Parathyroid adenoma (tissue), 2 donors: Measurements from ENCODE around the gene SLC27A4.

ENCODE experiments used
- H2AFZ ChIP-seq: fragments of 300-600 bp; sonication (generic); one replicate; pipeline ENCODE4 v1.7.0; 2017; ENCODE audit warnings: antibody characterized with exemption, mild to moderate bottlenecking
- H3K27ac ChIP-seq: fragments of 300-600 bp; sonication (generic); one replicate; pipeline ENCODE4 v1.7.0; 2017
- H3K27me3 ChIP-seq: fragments of 300-600 bp; sonication (generic); one replicate; pipeline ENCODE4 v1.7.0; 2017; ENCODE audit warnings: low read length; ENCODE audit not compliant: control insufficient read depth, insufficient read depth
- H3K36me3 ChIP-seq: fragments of 300-600 bp; sonication (generic); one replicate; pipeline ENCODE4 v1.7.0; 2017; ENCODE audit warnings: low read length; ENCODE audit not compliant: control insufficient read depth, insufficient read depth
- H3K4me1 ChIP-seq: fragments of 300-600 bp; sonication (generic); one replicate; pipeline ENCODE4 v1.7.0; 2017; ENCODE audit warnings: control low read depth
- H3K4me2 ChIP-seq: fragments of 300-600 bp; sonication (generic); one replicate; pipeline ENCODE4 v1.7.0; 2017; ENCODE audit warnings: low read length
- H3K4me3 ChIP-seq: fragments of 300-600 bp; sonication (generic); one replicate; pipeline ENCODE4 v1.7.0; 2017; ENCODE audit warnings: low read depth, low read length
- H3K79me2 ChIP-seq: fragments of 300-600 bp; sonication (generic); one replicate; pipeline ENCODE4 v1.7.0; 2017; ENCODE audit warnings: control low read depth
- H3K9ac ChIP-seq: fragments of 300-600 bp; sonication (generic); one replicate; pipeline ENCODE4 v1.7.0; 2017; ENCODE audit warnings: mild to moderate bottlenecking
- H3K9me3 ChIP-seq: fragments of 300-600 bp; sonication (generic); one replicate; pipeline ENCODE4 v1.7.0; 2017; ENCODE audit warnings: low read length; ENCODE audit not compliant: control insufficient read depth
- CTCF ChIP-seq: fragments of 300-600 bp; sonication (generic); IDR thresholded peaks from one replicate; pipeline ENCODE4 v1.7.0; 2017; ENCODE audit warnings: antibody characterized with exemption, mild to moderate bottlenecking
- donor health status: primary hyperparathyroidism.

Gene SLC27A4

GRCh38 chr9:128360826-128361225 lies 20.5 kb downstream of the SLC27A4 start:
- no peak overlapping the region for H3K4me2 ChIP-seq
- TF ChIP-seq CTCF: no peak
- no peaks in the 10 kb centered on the region for H3K79me2 ChIP-seq
- H3K9ac ChIP-seq: no peak overlapping the region
- H2AFZ ChIP-seq: no peak overlapping the region
- no peaks in the 10 kb centered on the region for H3K36me3 ChIP-seq
- H3K27ac ChIP-seq: no peak overlapping the region
- H3K9me3 ChIP-seq: no peaks in the 10 kb centered on the region
- H3K4me1 ChIP-seq: no peaks in the 10 kb centered on the region
- H3K27me3 ChIP-seq: no peaks in the 10 kb centered on the region
- H3K4me3 ChIP-seq: no peak overlapping the region

GRCh38 chr9:128361296-128361985 lies 21.1 kb downstream of the SLC27A4 start:
- peak overlapping the region; percentile 100 for H3K4me2 ChIP-seq
- peak overlapping the region; percentile 87 for H2AFZ ChIP-seq
- no peaks in the 10 kb centered on the region for H3K36me3 ChIP-seq
- no peak overlapping the region for H3K27ac ChIP-seq
- no peaks in the 10 kb centered on the region for H3K79me2 ChIP-seq
- H3K9me3 ChIP-seq: no peaks in the 10 kb centered on the region
- H3K27me3 ChIP-seq: no peaks in the 10 kb centered on the region
- H3K9ac ChIP-seq: no peak overlapping the region
- TF ChIP-seq CTCF: no peak
- no peaks in the 10 kb centered on the region for H3K4me1 ChIP-seq
- H3K4me3 ChIP-seq: peak overlapping the region; percentile 59

- peak; percentile 72 for TF ChIP-seq CTCF
- no peaks in the 10 kb centered on the region for H3K36me3 ChIP-seq
- peak overlapping the region; percentile 100 for H3K4me2 ChIP-seq
- H3K27me3 ChIP-seq: no peaks in the 10 kb centered on the region
- H3K4me1 ChIP-seq: no peaks in the 10 kb centered on the region
- H3K9me3 ChIP-seq: no peaks in the 10 kb centered on the region
- H3K79me2 ChIP-seq: no peaks in the 10 kb centered on the region
- H3K4me3 ChIP-seq: peak overlapping the region; percentile 59
- no peak overlapping the region for H3K9ac ChIP-seq
- peak overlapping the region; percentile 87 for H2AFZ ChIP-seq
- H3K27ac ChIP-seq: peak overlapping the region; percentile 42
Observed at GRCh38 chr9:128361986-128362646, 21.8 kb downstream of the SLC27A4 start.

GRCh38 chr9:128362774-128363173 lies 22.4 kb downstream of the SLC27A4 start:
- Histone ChIP-seq H3K4me2 (no peak overlapping the region), H2AFZ (peak overlapping the region; percentile 87), H3K9ac (no peak overlapping the region), H3K27me3 (no peaks in the 10 kb centered on the region), H3K27ac (no peak overlapping the region), H3K36me3 (no peaks in the 10 kb centered on the region), H3K4me1 (no peaks in the 10 kb centered on the region), H3K4me3 (no peak overlapping the region), H3K79me2 (no peaks in the 10 kb centered on the region), H3K9me3 (no peaks in the 10 kb centered on the region)
- no peak for TF ChIP-seq CTCF
